ENCODE data around the gene MAP3K3. TPM values are rescaled to one million over a fixed set of nuclear protein-coding genes. Genes with fewer than 3 reads are reported as not detected.
A peak's percentile ranks its signal among the peaks of the same experiment; 100 is the strongest.

MAP3K3 gene
- polyA plus RNA-seq, 1 experiment: 32.5 TPM

- ChIA-PET CTCF (interaction anchor here (1.2 to 1.7 kb wide), 2 partner anchors 14 to 33 kb away, joined by 3 read pairs; partner anchors contain the start of gene DDX42), POLR2A (no interaction called here)
- Histone ChIP-seq H3K4me3 (ENCODE audit: low read depth, low read length) (peak overlapping the region; percentile 97), H3K27me3 (ENCODE audit: control insufficient read depth, insufficient read depth, low read length) (no peaks in the 10 kb centered on the region), H3K36me3 (ENCODE audit: control insufficient read depth, insufficient read depth, low read length) (peaks cover 2% of the 10 kb centered on the region; the same call in 1 of the 2 replicates)
- no peak for DNase-seq (ENCODE audit: low read depth)
- TF ChIP-seq CTCF (IDR thresholded peaks at IDR 0.05; ENCODE audit: insufficient read depth, low read depth, low read length): no peak
Observed at GRCh38 chr17:63740464-63741142, 118.4 kb downstream of the MAP3K3 start.

GRCh38 chr17:63741143-63741407 is 118.9 kb downstream of the MAP3K3 start:
- no peak for TF ChIP-seq CTCF (IDR thresholded peaks at IDR 0.05; ENCODE audit: insufficient read depth, low read depth, low read length)
- peaks cover 3% of the 10 kb centered on the region; the same call in 1 of the 2 replicates for H3K36me3 ChIP-seq (ENCODE audit: control insufficient read depth, insufficient read depth, low read length)
- ChIA-PET POLR2A (no interaction called here), CTCF (interaction anchor here (1.2 kb wide), 1 partner anchor 33 kb away, joined by 3 read pairs; the partner anchor contains the start of gene DDX42)
- DNase-seq (ENCODE audit: low read depth): no peak
- no peaks in the 10 kb centered on the region for H3K27me3 ChIP-seq (ENCODE audit: control insufficient read depth, insufficient read depth, low read length)
- H3K4me3 ChIP-seq (ENCODE audit: low read depth, low read length): peak overlapping the region; percentile 97

GRCh38 chr17:63741408-63742173 is 119.4 kb downstream of the MAP3K3 start, which contains the start of gene STRADA:
STRADA (minus strand) TSS chr17:63741799; CDS start chr17:63728369, 13,430 bp downstream.
- peak within 1 kb of the TSS; percentile 97 for H3K4me3 ChIP-seq (ENCODE audit: low read depth, low read length)
- ChIA-PET CTCF (interaction anchor here (0.6 to 1.4 kb wide), 2 partner anchors 11 to 39 kb away, joined by 6 to 7 read pairs; no protein-coding TSS in a partner anchor), POLR2A (no interaction called here)
- H3K27me3 ChIP-seq (ENCODE audit: control insufficient read depth, insufficient read depth, low read length): no peaks in the 10 kb centered on the region
- DNase-seq (ENCODE audit: low read depth): peak; percentile 85
- no peak for TF ChIP-seq CTCF (IDR thresholded peaks at IDR 0.05; ENCODE audit: insufficient read depth, low read depth, low read length)
- H3K36me3 ChIP-seq (ENCODE audit: control insufficient read depth, insufficient read depth, low read length): peaks cover 3% of the 10 kb centered on the region; the same call in 1 of the 2 replicates

Small RNAs within 50 kb of the gene (small RNA-seq; reads per million reads assigned to genes)
- gene RNU6-288P (ENCODE audit: insufficient read length, low read depth, low replicate concordance): not detected

Other genes starting within 250 kb of the MAP3K3 start
- gene CYB561, start 176.1 kb upstream of the MAP3K3 start, polyA plus RNA-seq (2011; rRNA removed): 13.0 and 17.1 TPM in 2 replicates
- 1.9 and 3.1 TPM in 2 replicates for gene ACE, start 145.4 kb upstream of the MAP3K3 start, polyA plus RNA-seq (2011; rRNA removed)
- 0.04 and 0.10 TPM in 2 replicates for gene KCNH6, start 99.1 kb upstream of the MAP3K3 start, polyA plus RNA-seq (2011; rRNA removed)
- 24.8 and 57.4 TPM in 2 replicates for gene DCAF7, start 71.9 kb upstream of the MAP3K3 start, polyA plus RNA-seq (2011; rRNA removed)
- 19.5 and 23.5 TPM in 2 replicates for gene TACO1, start 21.5 kb upstream of the MAP3K3 start, polyA plus RNA-seq (2011; rRNA removed)
- gene LIMD2, start 77.7 kb downstream of the MAP3K3 start, polyA plus RNA-seq (2011; rRNA removed): 7.9 and 13.8 TPM in 2 replicates
- 21.0 and 30.9 TPM in 2 replicates for gene STRADA, start 119.4 kb downstream of the MAP3K3 start, polyA plus RNA-seq (2011; rRNA removed)
- gene CCDC47, start 151.2 kb downstream of the MAP3K3 start, polyA plus RNA-seq (2011; rRNA removed): 31.4 and 55.3 TPM in 2 replicates
- 56.3 and 99.3 TPM in 2 replicates for gene DDX42, start 151.8 kb downstream of the MAP3K3 start, polyA plus RNA-seq (2011; rRNA removed)
- gene PSMC5, start 205.0 kb downstream of the MAP3K3 start, polyA plus RNA-seq (2011; rRNA removed): 149 and 151 TPM in 2 replicates
- 36.3 and 42.1 TPM in 2 replicates for gene FTSJ3, start 205.2 kb downstream of the MAP3K3 start, polyA plus RNA-seq (2011; rRNA removed)
- 57.6 and 80.0 TPM in 2 replicates for gene SMARCD2, start 220.3 kb downstream of the MAP3K3 start, polyA plus RNA-seq (2011; rRNA removed)

Measured in BJ (cell line).